K562 (cell line): ENCODE results near the gene RGS3. TPM values are rescaled to one million over a fixed set of nuclear protein-coding genes. Genes with fewer than 3 reads are reported as not detected.
A peak's percentile ranks its signal among the peaks of the same experiment; 100 is the strongest.

Experiments
- FUS ChIP-seq: fragments of 200-400 bp; formaldehyde crosslinking; optimal IDR thresholded peaks from 2 replicates; pipeline ENCODE3; 2017; ENCODE audit warnings: low read depth, low read length
- HMBOX1 ChIP-seq: sonication (generic); IDR thresholded peaks from 2 replicates; pipeline ENCODE4 v1.6.1; 2016
- JUND ChIP-seq, 2 experiments: IDR thresholded peaks; 2 replicates in 1 of 2; 3 replicates in 1 of 2; pipeline ENCODE4 v1.6.1; 2011; ENCODE audit warnings: borderline replicate concordance in 2 of 2, low read depth in 2 of 2, low read length in 2 of 2, improper control_type of control experiment in 1 of 2, missing biosample characterization in 1 of 2, missing genetic modification characterization in 1 of 2, missing genetic modification reagents in 1 of 2
- OTX1 ChIP-seq: fragments of 450-650 bp; formaldehyde crosslinking; IDR thresholded peaks from 2 replicates; pipeline ENCODE4 v1.4.0; 2022; ENCODE audit warnings: mild to moderate bottlenecking
- RCOR1 ChIP-seq, 2 experiments: IDR thresholded peaks; 2 replicates each; pipeline ENCODE4 v1.6.1; 2012; ENCODE audit warnings: low read depth in 2 of 2, low read length in 2 of 2, borderline replicate concordance in 1 of 2, improper control_type of control experiment in 1 of 2
- ZNF146 ChIP-seq: IDR thresholded peaks from one replicate; pipeline ENCODE4 v1.6.1; 2018; ENCODE audit warnings: missing compliant biosample characterization; ENCODE audit not compliant: unreplicated experiment
- ZNF384 ChIP-seq: IDR thresholded peaks from 2 replicates; pipeline ENCODE4 v1.6.1; 2012; ENCODE audit warnings: low read depth, low read length, improper control_type of control experiment
- ZNF449 ChIP-seq: fragments of 250-450 bp; sonication (Bioruptor Pico); IDR thresholded peaks from 2 replicates; pipeline ENCODE4 v1.8.0; 2022; ENCODE audit warnings: moderate library complexity, mild to moderate bottlenecking, inconsistent platforms
- polyA plus RNA-seq, 8 experiments: library from polyadenylated mRNA; depleted of rRNA in 4 of 8; stranded (reverse) in 5 of 8; unstranded in 3 of 8; fragments of >200 nt; fragmentation: Nextera tagmentation in 2 of 8; fragmentation: Illumina TruSeq in 1 of 8; extraction: Ambion mirVana in 2 of 8; extraction: Trizol in 1 of 8; gene quantifications; 2 replicates each; pipeline versions ENCODE4 v1.2.1 to v1.2.3, GENCODE V29; 2011 to 2014; ENCODE audit warnings: inconsistent platforms in 1 of 8, missing spikeins in 1 of 8
- total RNA-seq, 7 experiments: library from RNA; depleted of rRNA in 6 of 7; stranded (reverse); fragments of >200 nt in 6 of 7; fragmentation: Illumina TruSeq in 2 of 7; extraction: Trizol in 2 of 7; gene quantifications; 2 replicates each; pipeline versions ENCODE4 v1.2.1 to v1.2.3, GENCODE V29; 2011 to 2021; ENCODE audit warnings: low replicate concordance in 1 of 7

The RGS3 gene
- total and polyA plus RNA-seq, 9 of the 15 experiments (the other 6 are each of a cell fraction or from before 2014, with no cell fraction given): 0.08 to 2.9 (median 0.95) TPM

- TF ChIP-seq ZNF449 (CRISPR knock-in tag) (no peak), ZNF384 (no peak), RCOR1 (IDR thresholded peaks at IDR 0.05; ENCODE audit: borderline replicate concordance in 1 of 2, low read depth in 2 of 2, low read length in 2 of 2) (no peak), JUND (IDR thresholded peaks at IDR 0.05; ENCODE audit: borderline replicate concordance, low read depth, low read length) (peak; percentile 60; the same call in 1 of the 2 replicates), JUND (tag; IDR thresholded peaks at IDR 0.05; ENCODE audit: borderline replicate concordance, low read depth, low read length) (0 out of 3 replicates have a peak, but pooled peaks have one; percentile 26), FUS (no peak), HMBOX1 (no peak), ZNF146 (CRISPR knock-in tag) (peak; percentile 37), OTX1 (CRISPR knock-in tag) (no peak)
- TF ChIP-seq, all 486 proteins: peak for 6
Measured at GRCh38 chr9:113427629-113428028, 35.9 kb upstream of the RGS3 start (continued).
